IPS DF 19.7 (cell line): ENCODE data around the gene GOLGA5.
"Not testable (repeated sequence)": the region's sequence is repeated elsewhere in the genome, so short reads cannot be mapped to it uniquely, and the experiment has no call there.

Experiments used
- DNase-seq: peaks from one replicate; pipeline ENCODE4 v3.0.0-alpha.2; 2013; ENCODE audit warnings: low read depth, low spot score

The GOLGA5 gene

GRCh38 chr14:92780444-92781232 lies 13.5 kb upstream of the GOLGA5 start:
- no peak for DNase-seq

GRCh38 chr14:92781350-92781749 lies 12.8 kb upstream of the GOLGA5 start:
- DNase-seq: no peak

- no peak for DNase-seq
Measured at GRCh38 chr14:92783813-92784431, 10.2 kb upstream of the GOLGA5 start.

- no peak for DNase-seq
Measured at GRCh38 chr14:92785667-92786426, 8.3 kb upstream of the GOLGA5 start.

GRCh38 chr14:92786427-92786756 lies 7.7 kb upstream of the GOLGA5 start:
- no peak for DNase-seq

GRCh38 chr14:92787554-92787953 lies 6.6 kb upstream of the GOLGA5 start:
- DNase-seq: no peak

GRCh38 chr14:92789457-92790089 lies 4.5 kb upstream of the GOLGA5 start:
- no peak for DNase-seq

GRCh38 chr14:92792885-92793284 lies 1.2 kb upstream of the GOLGA5 start:
- no peak for DNase-seq

- no peak for DNase-seq
Measured at GRCh38 chr14:92794547-92794941, 439 bp downstream of the GOLGA5 start.

GRCh38 chr14:92794961-92795360 lies 856 bp downstream of the GOLGA5 start:
- no peak for DNase-seq

- no peak for DNase-seq
Measured at GRCh38 chr14:92797935-92798653, 4.0 kb downstream of the GOLGA5 start.

- no peak for DNase-seq
Measured at GRCh38 chr14:92798811-92799210, 4.7 kb downstream of the GOLGA5 start.

GRCh38 chr14:92800012-92800411 lies 5.9 kb downstream of the GOLGA5 start:
- DNase-seq: no peak

GRCh38 chr14:92800525-92800924 lies 6.4 kb downstream of the GOLGA5 start:
- no peak for DNase-seq

- DNase-seq: no peak
Measured at GRCh38 chr14:92801917-92802316, 7.8 kb downstream of the GOLGA5 start.

- DNase-seq: no peak
Measured at GRCh38 chr14:92802678-92803077, 8.6 kb downstream of the GOLGA5 start.

GRCh38 chr14:92813201-92813600 lies 19.1 kb downstream of the GOLGA5 start:
- no peak for DNase-seq

GRCh38 chr14:92819011-92819597 lies 25.0 kb downstream of the GOLGA5 start:
- no peak for DNase-seq

- DNase-seq: not testable (repeated sequence)
Measured at GRCh38 chr14:92819680-92820535, 25.8 kb downstream of the GOLGA5 start.

- not testable (repeated sequence) for DNase-seq
Measured at GRCh38 chr14:92820536-92820840, 26.4 kb downstream of the GOLGA5 start.
